Measurements from ENCODE around the gene SLC35D3. TPM values are rescaled to one million over a fixed set of nuclear protein-coding genes. Genes with fewer than 3 reads are reported as not detected.
"Not testable (repeated sequence)": the region's sequence is repeated elsewhere in the genome, so short reads cannot be mapped to it uniquely, and the experiment has no call there.

The SLC35D3 gene
- total RNA-seq, 1 experiment from 2014 or later, result not detected

- no peak for DNase-seq (ENCODE audit: low spot score)
Measured at GRCh38 chr6:136964398-136964797, 42.3 kb downstream of the SLC35D3 start.

- DNase-seq (ENCODE audit: low spot score), result peak; percentile 57
Measured at GRCh38 chr6:136967876-136968752, 46.0 kb downstream of the SLC35D3 start.

GRCh38 chr6:136968837-136969236 is 46.7 kb downstream of the SLC35D3 start:
- no peak for DNase-seq (ENCODE audit: low spot score)

GRCh38 chr6:136969433-136969832 is 47.3 kb downstream of the SLC35D3 start:
- no peak for DNase-seq (ENCODE audit: low spot score)

- no peak for DNase-seq (ENCODE audit: low spot score)
Measured at GRCh38 chr6:136969930-136970329, 47.8 kb downstream of the SLC35D3 start.

- no peak for DNase-seq (ENCODE audit: low spot score)
Measured at GRCh38 chr6:136971609-136972008, 49.5 kb downstream of the SLC35D3 start.

GRCh38 chr6:136973781-136974180 is 51.7 kb downstream of the SLC35D3 start:
- not testable (repeated sequence) for DNase-seq (ENCODE audit: low spot score)

Other genes with a start within 250 kb of the SLC35D3 start
- gene MAP3K5, start 129.8 kb upstream of the SLC35D3 start, total RNA-seq (2014; rRNA removed; shearing (Covaris generic)), result 2.1 and 2.2 TPM in 2 replicates
- 7.2 and 8.2 TPM in 2 replicates for gene PEX7, start 99.7 kb upstream of the SLC35D3 start, total RNA-seq (2014; rRNA removed; shearing (Covaris generic))
- 0.14 TPM in 1 of 2 replicates, not detected in the other for gene IL20RA, start 122.7 kb downstream of the SLC35D3 start, total RNA-seq (2014; rRNA removed; shearing (Covaris generic))